Measurements from ENCODE around the gene GPR62.

Gene GPR62

GRCh38 chr3:51955893-51956770 lies 951 bp downstream of the GPR62 start:
- DNase-seq (ENCODE audit: low read depth in 1 of 2, low spot score in 1 of 2): no peak

- DNase-seq (ENCODE audit: low read depth in 1 of 2, low spot score in 1 of 2): no peak
Observed at GRCh38 chr3:51957520-51958205, 2.5 kb downstream of the GPR62 start.

- no peak for DNase-seq (ENCODE audit: low read depth in 1 of 2, low spot score in 1 of 2)
Observed at GRCh38 chr3:51958603-51959521, 3.7 kb downstream of the GPR62 start.

GRCh38 chr3:51959651-51960050 lies 4.5 kb downstream of the GPR62 start:
- no peak for DNase-seq (ENCODE audit: low read depth in 1 of 2, low spot score in 1 of 2)

- no peak for DNase-seq (ENCODE audit: low read depth in 1 of 2, low spot score in 1 of 2)
Observed at GRCh38 chr3:51960386-51960785, 5.2 kb downstream of the GPR62 start.

- DNase-seq (ENCODE audit: low read depth in 1 of 2, low spot score in 1 of 2): no peak
Observed at GRCh38 chr3:51961011-51961410, 5.8 kb downstream of the GPR62 start.

- DNase-seq (ENCODE audit: low read depth in 1 of 2, low spot score in 1 of 2): no peak
Observed at GRCh38 chr3:51961602-51962569, 6.7 kb downstream of the GPR62 start.

- DNase-seq (ENCODE audit: low read depth in 1 of 2, low spot score in 1 of 2): no peak
Observed at GRCh38 chr3:51962854-51963530, 7.8 kb downstream of the GPR62 start.

- no peak for DNase-seq (ENCODE audit: low read depth in 1 of 2, low spot score in 1 of 2)
Observed at GRCh38 chr3:51963951-51964451, 8.8 kb downstream of the GPR62 start.

- DNase-seq (ENCODE audit: low read depth in 1 of 2, low spot score in 1 of 2): no peak
Observed at GRCh38 chr3:51964521-51964920, 9.3 kb downstream of the GPR62 start.

- no peak for DNase-seq (ENCODE audit: low read depth in 1 of 2, low spot score in 1 of 2)
Observed at GRCh38 chr3:51966016-51966415, 10.8 kb downstream of the GPR62 start.

GRCh38 chr3:51966486-51966885 lies 11.3 kb downstream of the GPR62 start:
- no peak for DNase-seq (ENCODE audit: low read depth in 1 of 2, low spot score in 1 of 2)

GRCh38 chr3:51966922-51967383 lies 11.8 kb downstream of the GPR62 start:
- DNase-seq (ENCODE audit: low read depth in 1 of 2, low spot score in 1 of 2): no peak

- DNase-seq (ENCODE audit: low read depth in 1 of 2, low spot score in 1 of 2): no peak
Observed at GRCh38 chr3:51967384-51968169, 12.4 kb downstream of the GPR62 start, which contains the start of gene PCBP4. Gene PCBP4 (minus strand): TSS chr3:51967454. CDS start chr3:51961240, 6,214 bp downstream.

- no peak for DNase-seq (ENCODE audit: low read depth in 1 of 2, low spot score in 1 of 2)
Observed at GRCh38 chr3:51968170-51968775, 13.1 kb downstream of the GPR62 start.

GRCh38 chr3:51968883-51969678 lies 13.9 kb downstream of the GPR62 start:
- DNase-seq (ENCODE audit: low read depth in 1 of 2, low spot score in 1 of 2): no peak

GRCh38 chr3:51969841-51970240 lies 14.7 kb downstream of the GPR62 start:
- DNase-seq (ENCODE audit: low read depth in 1 of 2, low spot score in 1 of 2): no peak

Measured in activated T-helper 1 cell treated with anti-CD3 and anti-CD28 coated beads, Interleukin-2, amount 50 U/mL, for 16 hours (primary cell).